K562 (cell line): ENCODE results near the gene NT5C2. TPM values are rescaled to one million over a fixed set of nuclear protein-coding genes. Genes with fewer than 3 reads are reported as not detected.

Experiments used
- ATAC-seq: fragments of 200-7000 bp; cut with Tn5 transposase; 3 replicates; pipeline ENCODE4 v1.9.1; 2020; ENCODE audit warnings: moderate library complexity
- BruUV-seq: library from RNA; stranded (reverse); fragments of 400-500 nt; replicated peaks from 2 replicates; lab custom pipeline; 2021; lab: Mats Ljungman, UMichigan
- CTCF ChIA-PET: fragments of 300-600 bp; formaldehyde crosslinking; extraction: SDS; loops from one replicate; lab custom pipeline; 2021; ENCODE audit warnings: low intra/inter-chr PET ratio; lab: Yijun Ruan, JAX
- POLR2A ChIA-PET: fragments of 300-600, 350-650 bp; sonication (Branson Sonifier 250); formaldehyde crosslinking; extraction: SDS; loops from one replicate; lab custom pipeline; 2021; ENCODE audit warnings: antibody characterized with exemption, inconsistent platforms; lab: Yijun Ruan, JAX
- DNase-seq, 4 experiments: peaks; one replicate each; pipeline versions ENCODE4 v3.0.0 to v3.0.0-alpha.2; 2011 to 2018; ENCODE audit warnings: low spot score in 3 of 4, mixed read lengths in 3 of 4; ENCODE audit errors: extremely low read depth in 1 of 4
- FAIRE-seq: peaks from 2 replicates; lab custom pipeline; 2011; peaks lifted over from hg19 to GRCh38; lab: Jason Lieb, UNC
- H2AFZ ChIP-seq: 2 replicates; pipeline ENCODE4 v1.6.0; 2011; ENCODE audit warnings: low read depth, low read length, control low read depth, inconsistent platforms
- H3K27ac ChIP-seq: fragments of 200-600 bp; 3 replicates; pipeline ENCODE4 v1.8.0; 2011; ENCODE audit warnings: low read depth, mild to moderate bottlenecking, control low read depth, inconsistent platforms, low read length, moderate library complexity, mixed read lengths; ENCODE audit errors: extremely low read depth
- H3K27me3 ChIP-seq, 2 experiments: fragments of 300-600 bp in 1 of 2; 2 replicates in 1 of 2; 3 replicates in 1 of 2; pipeline versions ENCODE4 v1.6.0 to v1.8.0; 2011; ENCODE audit warnings: inconsistent platforms in 2 of 2, low read length in 2 of 2, mild to moderate bottlenecking in 1 of 2, mixed read lengths in 1 of 2, moderate library complexity in 1 of 2; ENCODE audit not compliant: control insufficient read depth in 2 of 2, insufficient read depth in 2 of 2
- H3K36me3 ChIP-seq: fragments of 300-600 bp; 3 replicates; pipeline ENCODE4 v1.8.0; 2011; ENCODE audit warnings: mild to moderate bottlenecking, low read length, inconsistent platforms; ENCODE audit not compliant: control insufficient read depth, insufficient read depth
- H3K4me1 ChIP-seq, 2 experiments: fragments of 200-600 bp in 1 of 2; replicated peaks in 1 of 2; 2 replicates in 1 of 2; 3 replicates in 1 of 2; pipeline versions ENCODE4 v1.5.1 to v1.8.0; 2011; ENCODE audit warnings: inconsistent platforms in 2 of 2, low read length in 2 of 2, mild to moderate bottlenecking in 1 of 2, mixed read lengths in 1 of 2, moderate library complexity in 1 of 2; ENCODE audit not compliant: control insufficient read depth in 2 of 2, insufficient read depth in 2 of 2
- H3K4me2 ChIP-seq: 2 replicates; pipeline ENCODE4 v1.6.1; 2011; ENCODE audit warnings: low read length, control low read depth, inconsistent platforms, mixed read lengths; ENCODE audit not compliant: insufficient read depth
- H3K4me3 ChIP-seq: fragments of 200-600 bp; sonication (generic), shearing (Covaris generic); 2 replicates; pipeline ENCODE4 v1.5.1; 2016; ENCODE audit warnings: control low read depth, inconsistent platforms
- H3K79me2 ChIP-seq: fragments of 200-600 bp; 3 replicates; pipeline ENCODE4 v1.8.0; 2011; ENCODE audit warnings: low read length, inconsistent platforms; ENCODE audit not compliant: control insufficient read depth, insufficient read depth
- H3K9ac ChIP-seq, 2 experiments: 2 replicates each; pipeline versions ENCODE4 v1.6.0 to v1.6.1; 2011; ENCODE audit warnings: low read depth in 2 of 2, low read length in 2 of 2, control low read depth in 1 of 2, inconsistent platforms in 1 of 2, mild to moderate bottlenecking in 1 of 2, mixed read lengths in 1 of 2; ENCODE audit not compliant: insufficient read depth in 1 of 2
- H3K9me1 ChIP-seq: one replicate; pipeline ENCODE4 v1.6.0; 2011; ENCODE audit warnings: inconsistent platforms, mild to moderate bottlenecking, low read length, moderate library complexity; ENCODE audit not compliant: control insufficient read depth, insufficient read depth
- H3K9me3 ChIP-seq: replicated peaks from 2 replicates; pipeline ENCODE4 v1.5.1; 2011; ENCODE audit warnings: low read depth, low read length, inconsistent platforms; ENCODE audit not compliant: control insufficient read depth, insufficient read depth
- H4K20me1 ChIP-seq: replicated peaks from 2 replicates; pipeline ENCODE4 v1.6.1; 2011; ENCODE audit warnings: low read length, inconsistent platforms, mixed read lengths; ENCODE audit not compliant: control insufficient read depth, insufficient read depth
- CBFB ChIP-seq: sonication (generic); formaldehyde crosslinking; IDR thresholded peaks from 2 replicates; pipeline ENCODE4 v1.4.0; 2020; ENCODE audit warnings: mild to moderate bottlenecking, missing genetic modification reagents
- EGR1 ChIP-seq: fragments of 450-650 bp; conservative IDR thresholded peaks from 2 replicates; pipeline ENCODE4 v1.6.1; 2017; ENCODE audit warnings: mild to moderate bottlenecking
- ESRRA ChIP-seq: fragments of 450-650 bp; IDR thresholded peaks from 2 replicates; pipeline ENCODE4 v1.6.1; 2014; ENCODE audit warnings: low read depth, mild to moderate bottlenecking, moderate library complexity, borderline replicate concordance
- HMG20B ChIP-seq: fragments of 250-450 bp; sonication (Bioruptor Pico); IDR thresholded peaks from 2 replicates; pipeline ENCODE4 v1.5.0; 2021; ENCODE audit warnings: mild to moderate bottlenecking
- KDM4B ChIP-seq, 2 experiments: fragments of 450-650 bp in 1 of 2; sonication (generic) in 1 of 2; IDR thresholded peaks; 2 replicates each; pipeline ENCODE4 v1.6.1; 2016 to 2017; ENCODE audit warnings: borderline replicate concordance in 2 of 2, antibody characterized with exemption in 1 of 2, low read depth in 1 of 2, mild to moderate bottlenecking in 1 of 2
- KLF6 ChIP-seq: fragments of 250-450 bp; sonication (Bioruptor Pico); IDR thresholded peaks from 2 replicates; pipeline ENCODE4 v1.4.0; 2020; ENCODE audit warnings: mild to moderate bottlenecking, moderate library complexity, borderline replicate concordance
- NCOA2 ChIP-seq, 2 experiments: fragments of 450-650 bp; IDR thresholded peaks; 2 replicates each; pipeline ENCODE4 v1.6.1; 2018; ENCODE audit warnings: mild to moderate bottlenecking in 2 of 2, moderate library complexity in 1 of 2; ENCODE audit not compliant: partially characterized antibody in 2 of 2
- PML ChIP-seq: IDR thresholded peaks from 2 replicates; pipeline ENCODE4 v1.6.1; 2012; ENCODE audit warnings: low read length, inconsistent platforms
- POLR2H ChIP-seq: IDR thresholded peaks from 2 replicates; pipeline ENCODE4 v1.6.1; 2016; ENCODE audit warnings: missing genetic modification characterization, low read depth, mild to moderate bottlenecking, control low read depth, missing compliant biosample characterization, moderate library complexity
- TAF15 ChIP-seq: fragments of 200-400 bp; formaldehyde crosslinking; IDR thresholded peaks from 2 replicates; pipeline ENCODE4 v1.6.1; 2017; ENCODE audit warnings: mild to moderate bottlenecking, low read depth, low read length, moderate library complexity
- TCF3 ChIP-seq: sonication (generic); formaldehyde crosslinking; IDR thresholded peaks from 2 replicates; pipeline ENCODE4 v1.4.0; 2020; ENCODE audit warnings: mild to moderate bottlenecking, missing genetic modification reagents
- TEAD4 ChIP-seq, 2 experiments: sonication (generic) in 1 of 2; formaldehyde crosslinking in 1 of 2; IDR thresholded peaks; 2 replicates each; pipeline versions ENCODE4 v1.6.1 to v1.8.0; 2012 to 2022; ENCODE audit warnings: borderline replicate concordance in 1 of 2, inconsistent platforms in 1 of 2, low read length in 1 of 2, mild to moderate bottlenecking in 1 of 2, missing genetic modification reagents in 1 of 2
- USF1 ChIP-seq: sonication (generic); formaldehyde crosslinking; IDR thresholded peaks from 2 replicates; pipeline ENCODE4 v1.9.0; 2022; ENCODE audit warnings: mild to moderate bottlenecking, missing genetic modification reagents
- ZNF395 ChIP-seq: fragments of 200-800 bp; sonication (Bioruptor generic); IDR thresholded peaks from 2 replicates; pipeline ENCODE4 v1.6.1; 2017; ENCODE audit warnings: missing genetic modification characterization, missing compliant biosample characterization
- ZNF778 ChIP-seq: fragments of 450-650 bp; formaldehyde crosslinking; IDR thresholded peaks from 2 replicates; pipeline ENCODE4 v1.4.0; 2020; ENCODE audit warnings: mild to moderate bottlenecking, moderate library complexity
- WGBS: fragments of 100-300 bp; shearing (Covaris generic); methylation state at CpG from one replicate; pipeline ENCODE4 v1.1.6; 2016; ENCODE audit warnings: low coverage, mixed read lengths; ENCODE audit not compliant: insufficient coverage; ENCODE audit errors: missing lambda C conversion rate; 5-methylcytosine and 5-hydroxymethylcytosine counted together
- in situ Hi-C: fragments of 300-500 bp; cut with MboI; formaldehyde crosslinking; loops from 4 replicates; pipeline ENCODE4 v1.15.0; 2018; ENCODE audit warnings: inconsistent platforms, mixed read lengths
- intact Hi-C: fragments of 100-400 bp; cut with micrococcal nuclease; formaldehyde crosslinking; loops from 2 replicates; pipeline ENCODE4 v1.14.2; 2022
- polyA plus RNA-seq, 8 experiments: library from polyadenylated mRNA; depleted of rRNA in 4 of 8; stranded (reverse) in 5 of 8; unstranded in 3 of 8; fragments of >200 nt; fragmentation: Nextera tagmentation in 2 of 8; fragmentation: Illumina TruSeq in 1 of 8; extraction: Ambion mirVana in 2 of 8; extraction: Trizol in 1 of 8; gene quantifications; 2 replicates each; pipeline versions ENCODE4 v1.2.1 to v1.2.3, GENCODE V29; 2011 to 2014; ENCODE audit warnings: inconsistent platforms in 1 of 8, missing spikeins in 1 of 8
- total RNA-seq, 7 experiments: library from RNA; depleted of rRNA in 6 of 7; stranded (reverse); fragments of >200 nt in 6 of 7; fragmentation: Illumina TruSeq in 2 of 7; extraction: Trizol in 2 of 7; gene quantifications; 2 replicates each; pipeline versions ENCODE4 v1.2.1 to v1.2.3, GENCODE V29; 2011 to 2021; ENCODE audit warnings: low replicate concordance in 1 of 7
- TF ChIP-seq, protein P1 (sequence below): fragments of 450-650 bp; formaldehyde crosslinking; IDR thresholded peaks from 2 replicates; pipeline ENCODE4 v1.4.0; 2020; ENCODE audit warnings: mild to moderate bottlenecking, moderate library complexity

NT5C2 gene
- total and polyA plus RNA-seq, 9 of the 15 experiments (the other 6 are each of a cell fraction or from before 2014, with no cell fraction given), result 11.3 to 45.2 (median 27.7) TPM

- peak; percentile 54 for TF ChIP-seq TCF3 (CRISPR knock-in tag)
- TF ChIP-seq TEAD4 (IDR thresholded peaks at IDR 0.05; ENCODE audit: low read length), result 0 out of 2 replicates have a peak, but pooled peaks have one; percentile 43
- TF ChIP-seq TEAD4 (CRISPR knock-in tag; IDR thresholded peaks at IDR 0.05; ENCODE audit: borderline replicate concordance), result no peak
- TF ChIP-seq, protein P1, sequence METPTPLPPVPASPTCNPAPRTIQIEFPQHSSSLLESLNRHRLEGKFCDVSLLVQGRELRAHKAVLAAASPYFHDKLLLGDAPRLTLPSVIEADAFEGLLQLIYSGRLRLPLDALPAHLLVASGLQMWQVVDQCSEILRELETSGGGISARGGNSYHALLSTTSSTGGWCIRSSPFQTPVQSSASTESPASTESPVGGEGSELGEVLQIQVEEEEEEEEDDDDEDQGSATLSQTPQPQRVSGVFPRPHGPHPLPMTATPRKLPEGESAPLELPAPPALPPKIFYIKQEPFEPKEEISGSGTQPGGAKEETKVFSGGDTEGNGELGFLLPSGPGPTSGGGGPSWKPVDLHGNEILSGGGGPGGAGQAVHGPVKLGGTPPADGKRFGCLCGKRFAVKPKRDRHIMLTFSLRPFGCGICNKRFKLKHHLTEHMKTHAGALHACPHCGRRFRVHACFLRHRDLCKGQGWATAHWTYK, result no peak
- no peak for TF ChIP-seq HMG20B (CRISPR knock-in tag)
- TF ChIP-seq ZNF395 (CRISPR knock-in tag), result no peak
Measured at GRCh38 chr10:103045961-103046360, 147.1 kb downstream of the NT5C2 start (continued).

GRCh38 chr10:103044942-103045489, 148.1 kb downstream of the NT5C2 start:
- 73% methylated on average over 8 of the region's 8 CpGs for WGBS
- in situ Hi-C loops (no loop called here), intact Hi-C loops (no loop called here)
- FAIRE-seq (no peak), DNase-seq (no peak), ATAC-seq (no peak)
- Histone ChIP-seq H3K4me2 (no peak overlapping the region), H3K27ac (no peak overlapping the region), H3K27me3 (no peaks in the 10 kb centered on the region), H4K20me1 (no peaks in the 10 kb centered on the region), H3K9ac (no peak overlapping the region), H3K9me3 (no peaks in the 10 kb centered on the region), H3K4me3 (no peak overlapping the region), H3K4me1 (peaks cover 19 to 22% of the 10 kb centered on the region in 2 experiments), H3K36me3 (no peaks in the 10 kb centered on the region), H3K79me2 (no peaks in the 10 kb centered on the region), H2AFZ (no peak overlapping the region), H3K9me1 (no peaks in the 10 kb centered on the region)
- TF ChIP-seq TAF15 (no peak), KLF6 (CRISPR knock-in tag) (no peak), ESRRA (no peak), PML (no peak), CBFB (CRISPR knock-in tag) (no peak), NCOA2 (IDR thresholded peaks at IDR 0.05; ENCODE audit: partially characterized antibody in 2 of 2) (no peak), USF1 (CRISPR knock-in tag) (no peak), KDM4B (IDR thresholded peaks at IDR 0.05; ENCODE audit: borderline replicate concordance in 2 of 2, low read depth in 1 of 2) (no peak), ZNF778 (CRISPR knock-in tag) (no peak), EGR1 (no peak), POLR2H (tag) (no peak)
- BruUV-seq, result no TSS peak
- CTCF ChIA-PET, result no interaction called here
- POLR2A ChIA-PET, result no interaction called here
